Neural cell (in vitro differentiated cells): ENCODE data around the gene SLC6A17. TPM values are rescaled to one million over a fixed set of nuclear protein-coding genes. Genes with fewer than 3 reads are reported as not detected.

Experiments used
- H2AFZ ChIP-seq: fragments of 200-600, 300-800 bp; sonication (generic), shearing (Covaris generic); 2 replicates; pipeline ENCODE4 v1.6.0; 2014; ENCODE audit warnings: low read depth, mild to moderate bottlenecking, antibody characterized with exemption, low read length, moderate library complexity
- H3F3A ChIP-seq: fragments of 200-600 bp; shearing (Covaris generic); 2 replicates; pipeline ENCODE4 v1.6.1; 2016; ENCODE audit warnings: mild to moderate bottlenecking, moderate library complexity, mixed read lengths, antibody characterized with exemption, low read length; ENCODE audit not compliant: insufficient read depth, poor library complexity, severe bottlenecking
- H3K27ac ChIP-seq: fragments of 200-600, 300-800 bp; sonication (generic), shearing (Covaris generic); 2 replicates; pipeline ENCODE4 v1.5.1; 2014; ENCODE audit warnings: mild to moderate bottlenecking, low read length, moderate library complexity
- H3K27me3 ChIP-seq: fragments of 300-800, 200-600 bp; sonication (generic), shearing (Covaris generic); 2 replicates; pipeline ENCODE4 v1.6.0; 2014; ENCODE audit warnings: mild to moderate bottlenecking, low read depth, low read length, moderate library complexity; ENCODE audit not compliant: insufficient read depth
- H3K36me3 ChIP-seq: fragments of 300-800, 200-600 bp; sonication (generic), shearing (Covaris generic); 2 replicates; pipeline ENCODE4 v1.5.1; 2014; ENCODE audit warnings: mild to moderate bottlenecking, antibody characterized with exemption, low read length, moderate library complexity; ENCODE audit not compliant: insufficient read depth
- H3K4me2 ChIP-seq: fragments of 300-800, 200-600 bp; sonication (generic), shearing (Covaris generic); 2 replicates; pipeline ENCODE4 v1.6.0; 2014; ENCODE audit warnings: mild to moderate bottlenecking, low read length
- H3K4me3 ChIP-seq: fragments of 300-800, 200-600 bp; sonication (generic), shearing (Covaris generic); 2 replicates; pipeline ENCODE4 v1.5.1; 2014; ENCODE audit warnings: mild to moderate bottlenecking, low read length, moderate library complexity
- H3K79me2 ChIP-seq: fragments of 200-600 bp; shearing (Covaris generic); replicated peaks from 2 replicates; pipeline ENCODE4 v1.6.0; 2014; ENCODE audit warnings: mild to moderate bottlenecking, low read length, moderate library complexity; ENCODE audit not compliant: insufficient read depth
- H3K9ac ChIP-seq: fragments of 300-800, 200-600 bp; sonication (generic), shearing (Covaris generic); 2 replicates; pipeline ENCODE4 v1.6.1; 2016; ENCODE audit warnings: mild to moderate bottlenecking, low read length, mixed read lengths
- H3K9me2 ChIP-seq: fragments of 200-600 bp; shearing (Covaris generic); 2 replicates; pipeline ENCODE4 v1.6.1; 2016; ENCODE audit warnings: mild to moderate bottlenecking, low read length, mixed read lengths; ENCODE audit not compliant: insufficient read depth
- H3K9me3 ChIP-seq: fragments of 200-600, 300-800 bp; sonication (generic), shearing (Covaris generic); 2 replicates; pipeline ENCODE4 v1.6.1; 2016; ENCODE audit warnings: mild to moderate bottlenecking, mixed run types, low read length, moderate library complexity, mixed read lengths
- H4K20me1 ChIP-seq: fragments of 200-600 bp; shearing (Covaris generic); 2 replicates; pipeline ENCODE4 v1.6.1; 2016; ENCODE audit warnings: mild to moderate bottlenecking, mixed run types; ENCODE audit not compliant: insufficient read depth
- EP300 ChIP-seq: fragments of 450-650 bp; conservative IDR thresholded peaks from 2 replicates; pipeline ENCODE4 v1.6.1; 2014; ENCODE audit warnings: antibody characterized with exemption, mild to moderate bottlenecking, moderate library complexity; ENCODE audit not compliant: poor library complexity, severe bottlenecking
- EZH2 ChIP-seq: fragments of 200-600, 300-800 bp; shearing (Covaris generic), sonication (generic); IDR thresholded peaks from 2 replicates; pipeline ENCODE4 v1.6.1; 2014; ENCODE audit warnings: antibody characterized with exemption, low read length, borderline replicate concordance, mild to moderate bottlenecking; ENCODE audit not compliant: insufficient read depth, poor library complexity, severe bottlenecking
- MXI1 ChIP-seq: fragments of 450-650 bp; conservative IDR thresholded peaks from 2 replicates; pipeline ENCODE4 v1.6.1; 2014; ENCODE audit warnings: antibody characterized with exemption, mild to moderate bottlenecking; ENCODE audit not compliant: poor library complexity, severe bottlenecking
- POLR2AphosphoS5 ChIP-seq: IDR thresholded peaks from 2 replicates; pipeline ENCODE4 v1.6.1; 2012
- RAD21 ChIP-seq: fragments of 450-650 bp; conservative IDR thresholded peaks from 2 replicates; pipeline ENCODE4 v1.6.1; 2014; ENCODE audit warnings: antibody characterized with exemption, mild to moderate bottlenecking, moderate library complexity
- SMC3 ChIP-seq: fragments of 450-650 bp; conservative IDR thresholded peaks from 2 replicates; pipeline ENCODE4 v1.6.1; 2014; ENCODE audit warnings: antibody characterized with exemption, mild to moderate bottlenecking, moderate library complexity; ENCODE audit not compliant: poor library complexity
- TAF1 ChIP-seq: IDR thresholded peaks from 2 replicates; pipeline ENCODE4 v1.6.1; 2012; ENCODE audit warnings: low read depth
- polyA plus RNA-seq: library from polyadenylated mRNA; depleted of rRNA; stranded (reverse); fragments of >200 nt; gene quantifications from 2 replicates; pipeline ENCODE4 v1.2.3, GENCODE V29; 2014
- TF ChIP-seq, protein P1 (sequence below): IDR thresholded peaks from 2 replicates; pipeline ENCODE4 v1.6.1; 2012; ENCODE audit warnings: borderline replicate concordance
- TF ChIP-seq, protein P2 (sequence below): fragments of 450-650 bp; IDR thresholded peaks from 2 replicates; pipeline ENCODE4 v1.5.1; 2014; ENCODE audit warnings: antibody characterized with exemption, mild to moderate bottlenecking, moderate library complexity; ENCODE audit not compliant: poor library complexity, severe bottlenecking

SLC6A17 gene
- polyA plus RNA-seq, 1 donor from 2014 or later: 3.5 TPM

DNA sequence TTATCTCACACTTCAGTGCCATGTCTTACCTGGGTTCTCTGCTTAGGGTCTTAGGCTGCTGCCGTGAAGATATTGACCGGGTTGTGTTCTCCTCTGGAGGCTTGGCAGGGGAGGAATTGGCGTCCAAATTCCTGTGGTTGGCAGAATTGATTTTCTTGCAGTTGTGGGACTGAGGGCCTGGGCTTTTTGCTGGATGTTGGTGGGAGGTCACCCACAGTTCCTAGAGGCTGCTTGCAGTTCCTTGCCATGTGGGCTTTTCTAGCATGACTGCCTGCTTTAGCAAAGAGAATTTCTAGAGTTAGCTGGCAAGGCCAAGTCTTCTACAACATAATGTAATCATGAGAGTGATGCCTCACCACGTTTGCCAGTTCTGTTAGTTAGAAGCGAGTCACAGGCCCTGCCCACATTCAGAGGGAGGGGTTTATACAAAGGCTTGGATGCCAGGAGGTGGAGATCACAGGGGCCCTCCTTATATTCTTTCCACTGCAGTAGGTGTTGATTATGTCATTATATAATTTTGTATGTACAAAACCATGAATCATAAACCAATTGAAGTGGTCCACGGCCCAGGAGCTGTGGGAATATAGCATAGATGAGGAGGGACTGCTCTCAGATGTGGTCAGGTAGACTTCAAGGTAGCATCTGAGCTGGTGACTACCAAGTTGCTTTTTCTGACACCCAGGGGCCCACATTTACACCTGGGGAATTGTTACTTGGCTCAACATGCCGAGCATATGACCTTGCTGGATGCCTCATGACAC, 31.5 kb upstream of the SLC6A17 start:
- no peaks in the 10 kb centered on the region for H3K36me3 ChIP-seq
- H3K4me3 ChIP-seq: no peak overlapping the region
- no peak overlapping the region for H2AFZ ChIP-seq
- H3K27ac ChIP-seq: no peak overlapping the region
- H3K9me3 ChIP-seq: no peaks in the 10 kb centered on the region
- TF ChIP-seq EZH2 (no peak), TAF1 (no peak), EP300 (no peak), MXI1 (no peak), POLR2AphosphoS5 (no peak), SMC3 (no peak), RAD21 (no peak)
- TF ChIP-seq, protein P1, sequence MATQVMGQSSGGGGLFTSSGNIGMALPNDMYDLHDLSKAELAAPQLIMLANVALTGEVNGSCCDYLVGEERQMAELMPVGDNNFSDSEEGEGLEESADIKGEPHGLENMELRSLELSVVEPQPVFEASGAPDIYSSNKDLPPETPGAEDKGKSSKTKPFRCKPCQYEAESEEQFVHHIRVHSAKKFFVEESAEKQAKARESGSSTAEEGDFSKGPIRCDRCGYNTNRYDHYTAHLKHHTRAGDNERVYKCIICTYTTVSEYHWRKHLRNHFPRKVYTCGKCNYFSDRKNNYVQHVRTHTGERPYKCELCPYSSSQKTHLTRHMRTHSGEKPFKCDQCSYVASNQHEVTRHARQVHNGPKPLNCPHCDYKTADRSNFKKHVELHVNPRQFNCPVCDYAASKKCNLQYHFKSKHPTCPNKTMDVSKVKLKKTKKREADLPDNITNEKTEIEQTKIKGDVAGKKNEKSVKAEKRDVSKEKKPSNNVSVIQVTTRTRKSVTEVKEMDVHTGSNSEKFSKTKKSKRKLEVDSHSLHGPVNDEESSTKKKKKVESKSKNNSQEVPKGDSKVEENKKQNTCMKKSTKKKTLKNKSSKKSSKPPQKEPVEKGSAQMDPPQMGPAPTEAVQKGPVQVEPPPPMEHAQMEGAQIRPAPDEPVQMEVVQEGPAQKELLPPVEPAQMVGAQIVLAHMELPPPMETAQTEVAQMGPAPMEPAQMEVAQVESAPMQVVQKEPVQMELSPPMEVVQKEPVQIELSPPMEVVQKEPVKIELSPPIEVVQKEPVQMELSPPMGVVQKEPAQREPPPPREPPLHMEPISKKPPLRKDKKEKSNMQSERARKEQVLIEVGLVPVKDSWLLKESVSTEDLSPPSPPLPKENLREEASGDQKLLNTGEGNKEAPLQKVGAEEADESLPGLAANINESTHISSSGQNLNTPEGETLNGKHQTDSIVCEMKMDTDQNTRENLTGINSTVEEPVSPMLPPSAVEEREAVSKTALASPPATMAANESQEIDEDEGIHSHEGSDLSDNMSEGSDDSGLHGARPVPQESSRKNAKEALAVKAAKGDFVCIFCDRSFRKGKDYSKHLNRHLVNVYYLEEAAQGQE: no peak
- TF ChIP-seq, protein P2, sequence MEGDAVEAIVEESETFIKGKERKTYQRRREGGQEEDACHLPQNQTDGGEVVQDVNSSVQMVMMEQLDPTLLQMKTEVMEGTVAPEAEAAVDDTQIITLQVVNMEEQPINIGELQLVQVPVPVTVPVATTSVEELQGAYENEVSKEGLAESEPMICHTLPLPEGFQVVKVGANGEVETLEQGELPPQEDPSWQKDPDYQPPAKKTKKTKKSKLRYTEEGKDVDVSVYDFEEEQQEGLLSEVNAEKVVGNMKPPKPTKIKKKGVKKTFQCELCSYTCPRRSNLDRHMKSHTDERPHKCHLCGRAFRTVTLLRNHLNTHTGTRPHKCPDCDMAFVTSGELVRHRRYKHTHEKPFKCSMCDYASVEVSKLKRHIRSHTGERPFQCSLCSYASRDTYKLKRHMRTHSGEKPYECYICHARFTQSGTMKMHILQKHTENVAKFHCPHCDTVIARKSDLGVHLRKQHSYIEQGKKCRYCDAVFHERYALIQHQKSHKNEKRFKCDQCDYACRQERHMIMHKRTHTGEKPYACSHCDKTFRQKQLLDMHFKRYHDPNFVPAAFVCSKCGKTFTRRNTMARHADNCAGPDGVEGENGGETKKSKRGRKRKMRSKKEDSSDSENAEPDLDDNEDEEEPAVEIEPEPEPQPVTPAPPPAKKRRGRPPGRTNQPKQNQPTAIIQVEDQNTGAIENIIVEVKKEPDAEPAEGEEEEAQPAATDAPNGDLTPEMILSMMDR: no peak
- no peaks in the 10 kb centered on the region for H3K9me2 ChIP-seq
- H4K20me1 ChIP-seq: no peaks in the 10 kb centered on the region
- no peaks in the 10 kb centered on the region for H3K27me3 ChIP-seq
- H3F3A ChIP-seq: no peaks in the 10 kb centered on the region
- no peak overlapping the region for H3K9ac ChIP-seq
- H3K4me2 ChIP-seq: no peak overlapping the region
- no peaks in the 10 kb centered on the region for H3K79me2 ChIP-seq

DNA sequence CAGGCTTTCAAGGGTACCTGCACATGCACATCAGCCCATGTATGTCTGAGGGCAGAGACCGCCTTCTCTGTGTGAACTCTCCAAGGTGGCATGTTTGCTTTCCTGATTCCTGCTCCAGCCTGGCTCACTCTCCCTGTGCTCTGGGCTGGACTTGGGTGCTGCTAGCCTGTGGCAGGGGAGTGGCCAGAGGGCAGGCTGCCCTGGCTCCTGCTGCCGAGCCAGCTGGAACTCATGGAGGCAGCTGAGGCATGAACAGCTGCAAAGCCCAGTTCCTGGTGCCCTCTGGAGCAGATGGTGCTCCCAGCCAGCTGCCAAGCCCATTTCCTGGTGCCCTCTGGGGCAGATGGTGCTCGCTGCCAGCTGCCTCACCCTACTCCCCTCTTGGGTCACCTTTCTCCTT, 30.5 kb upstream of the SLC6A17 start:
- Histone ChIP-seq H2AFZ (no peak overlapping the region), H3K9me2 (no peaks in the 10 kb centered on the region), H3K9me3 (no peaks in the 10 kb centered on the region), H4K20me1 (no peaks in the 10 kb centered on the region), H3K27me3 (no peaks in the 10 kb centered on the region), H3K9ac (no peak overlapping the region), H3K27ac (no peak overlapping the region), H3F3A (no peaks in the 10 kb centered on the region), H3K79me2 (no peaks in the 10 kb centered on the region), H3K4me3 (no peak overlapping the region), H3K4me2 (no peak overlapping the region), H3K36me3 (no peaks in the 10 kb centered on the region)
- no peak for TF ChIP-seq MXI1
- no peak for TF ChIP-seq RAD21
- TF ChIP-seq SMC3: no peak
- no peak for TF ChIP-seq EZH2
- TF ChIP-seq TAF1: no peak
